ENCODE measurements around the gene CAMTA1.
"Not testable (repeated sequence)": the region's sequence is repeated elsewhere in the genome, so short reads cannot be mapped to it uniquely, and the experiment has no call there.

CAMTA1 gene

GRCh38 chr1:6810146-6810734, 25.0 kb downstream of the CAMTA1 start:
- H3K27me3 ChIP-seq (ENCODE audit: control insufficient read depth, insufficient read depth, low read length); H3K36me3 ChIP-seq (ENCODE audit: control insufficient read depth, insufficient read depth, low read length); H3K9ac ChIP-seq (ENCODE audit: low read length); H3K4me3 ChIP-seq (ENCODE audit: low read depth, low read length); H3K9me3 ChIP-seq (ENCODE audit: control insufficient read depth, insufficient read depth, low read depth, low read length); H3K27ac ChIP-seq (ENCODE audit: low read depth, low read length): not testable (repeated sequence)
- H3K4me1 ChIP-seq (ENCODE audit: control insufficient read depth, insufficient read depth, low read length), result peaks cover 24% of the 10 kb centered on the region

- no peaks in the 10 kb centered on the region for H3K9me3 ChIP-seq (ENCODE audit: control insufficient read depth, insufficient read depth, low read depth, low read length)
- no peaks in the 10 kb centered on the region for H3K36me3 ChIP-seq (ENCODE audit: control insufficient read depth, insufficient read depth, low read length)
- H3K9ac ChIP-seq (ENCODE audit: low read length), result no peak overlapping the region
- no peak overlapping the region for H3K27ac ChIP-seq (ENCODE audit: low read depth, low read length)
- H3K4me3 ChIP-seq (ENCODE audit: low read depth, low read length), result no peak overlapping the region
- no peaks in the 10 kb centered on the region for H3K27me3 ChIP-seq (ENCODE audit: control insufficient read depth, insufficient read depth, low read length)
- H3K4me1 ChIP-seq (ENCODE audit: control insufficient read depth, insufficient read depth, low read length), result peaks cover 28% of the 10 kb centered on the region
These were observed 26.3 kb downstream of the CAMTA1 start for GRCh38 chr1:6811583-6811982.

- Histone ChIP-seq H3K4me1 (ENCODE audit: control insufficient read depth, insufficient read depth, low read length) (peaks cover 23% of the 10 kb centered on the region), H3K27me3 (ENCODE audit: control insufficient read depth, insufficient read depth, low read length) (no peaks in the 10 kb centered on the region), H3K4me3 (ENCODE audit: low read depth, low read length) (no peak overlapping the region), H3K27ac (ENCODE audit: low read depth, low read length) (no peak overlapping the region), H3K9ac (ENCODE audit: low read length) (no peak overlapping the region), H3K36me3 (ENCODE audit: control insufficient read depth, insufficient read depth, low read length) (no peaks in the 10 kb centered on the region), H3K9me3 (ENCODE audit: control insufficient read depth, insufficient read depth, low read depth, low read length) (no peaks in the 10 kb centered on the region)
These were observed 27.9 kb downstream of the CAMTA1 start for GRCh38 chr1:6813165-6813564.

DNA sequence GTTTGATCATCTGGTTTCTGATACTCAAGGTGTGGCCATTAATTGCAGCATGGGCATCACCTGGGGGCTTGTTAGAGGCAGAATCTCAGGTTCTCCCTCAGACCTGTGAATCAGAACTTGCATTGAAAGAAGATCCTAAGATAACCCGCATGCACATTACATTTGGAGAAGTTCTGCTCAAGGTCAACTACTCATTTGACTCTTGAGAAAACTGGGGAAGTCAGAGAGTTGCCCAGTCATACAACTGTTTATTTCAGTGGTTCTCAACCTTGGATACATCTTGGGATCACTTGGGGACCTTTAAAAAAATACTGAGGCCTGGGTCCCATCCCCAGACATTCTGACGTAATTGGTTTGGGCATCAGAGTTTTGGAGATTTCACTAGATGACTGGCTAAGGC, 30.5 kb downstream of the CAMTA1 start:
- Histone ChIP-seq H3K27me3 (ENCODE audit: control insufficient read depth, insufficient read depth, low read length) (no peaks in the 10 kb centered on the region), H3K27ac (ENCODE audit: low read depth, low read length) (no peak overlapping the region), H3K9ac (ENCODE audit: low read length) (no peak overlapping the region), H3K4me3 (ENCODE audit: low read depth, low read length) (no peak overlapping the region), H3K36me3 (ENCODE audit: control insufficient read depth, insufficient read depth, low read length) (no peaks in the 10 kb centered on the region), H3K9me3 (ENCODE audit: control insufficient read depth, insufficient read depth, low read depth, low read length) (no peaks in the 10 kb centered on the region), H3K4me1 (ENCODE audit: control insufficient read depth, insufficient read depth, low read length) (0 out of 2 replicates have a peak, but pooled peaks cover 6% of the 10 kb centered on the region)

DNA sequence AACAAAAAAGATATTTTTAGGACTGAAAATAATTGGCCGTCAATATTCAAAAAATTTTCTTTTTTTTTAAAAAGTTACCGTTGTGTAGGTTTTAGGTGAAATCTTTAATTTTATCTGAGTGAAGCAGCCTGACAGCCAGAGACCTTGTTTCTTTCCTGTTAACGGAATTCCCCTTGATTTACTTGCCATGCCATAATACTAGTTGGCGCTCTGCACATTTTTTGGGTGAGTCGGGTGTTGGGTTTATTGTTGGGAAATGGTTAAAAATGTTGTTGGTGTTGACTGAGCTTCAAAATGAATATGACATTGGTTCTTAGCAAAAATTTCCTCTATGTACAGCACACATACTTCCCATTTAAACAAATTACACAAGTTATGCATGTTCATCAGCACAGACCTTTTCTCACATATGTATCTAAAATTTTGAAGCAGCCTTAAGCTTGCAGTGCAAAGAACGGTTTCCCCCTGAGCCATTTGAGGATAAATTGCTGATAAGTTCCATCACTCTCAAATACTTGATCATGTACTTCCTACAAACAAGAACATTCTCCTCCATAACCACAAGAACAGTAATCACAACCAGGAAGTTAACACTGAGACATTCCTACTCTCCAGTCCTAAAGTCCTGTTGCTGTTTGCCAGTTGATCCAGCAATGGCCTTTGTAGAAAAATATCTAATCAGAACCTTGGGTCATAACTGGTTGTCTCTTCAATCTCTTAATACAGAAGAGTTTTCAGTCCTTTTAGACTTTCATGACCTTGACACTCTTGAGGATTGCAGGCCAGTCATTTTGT, 34.2 kb downstream of the CAMTA1 start:
- Histone ChIP-seq H3K27me3 (ENCODE audit: control insufficient read depth, insufficient read depth, low read length) (no peaks in the 10 kb centered on the region), H3K4me1 (ENCODE audit: control insufficient read depth, insufficient read depth, low read length) (0 out of 2 replicates have a peak, but pooled peaks cover 6% of the 10 kb centered on the region), H3K4me3 (ENCODE audit: low read depth, low read length) (no peak overlapping the region), H3K27ac (ENCODE audit: low read depth, low read length) (no peak overlapping the region), H3K9me3 (ENCODE audit: control insufficient read depth, insufficient read depth, low read depth, low read length) (no peaks in the 10 kb centered on the region), H3K9ac (ENCODE audit: low read length) (no peak overlapping the region), H3K36me3 (ENCODE audit: control insufficient read depth, insufficient read depth, low read length) (no peaks in the 10 kb centered on the region)

DNA sequence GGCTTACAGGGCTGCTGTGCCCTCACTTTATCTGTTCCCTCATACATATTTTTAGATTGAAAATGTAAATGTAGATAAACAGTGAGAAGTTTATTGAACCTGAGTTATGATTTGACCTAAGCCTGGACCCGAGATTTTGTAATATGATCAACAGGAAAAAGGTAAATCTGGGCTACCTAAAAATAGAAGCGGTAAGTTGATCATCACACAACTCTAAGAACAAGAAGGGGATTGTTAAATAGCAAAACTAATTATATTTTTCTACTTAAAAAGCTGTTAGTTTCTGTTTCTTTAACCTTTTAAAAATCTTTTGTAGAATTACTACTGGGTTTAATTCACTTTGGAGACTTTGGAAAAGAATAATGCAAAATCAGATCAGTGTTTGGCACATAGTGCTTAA, 35.6 kb downstream of the CAMTA1 start:
- Histone ChIP-seq H3K4me3 (ENCODE audit: low read depth, low read length) (no peak overlapping the region), H3K4me1 (ENCODE audit: control insufficient read depth, insufficient read depth, low read length) (0 out of 2 replicates have a peak, but pooled peaks cover 6% of the 10 kb centered on the region), H3K9me3 (ENCODE audit: control insufficient read depth, insufficient read depth, low read depth, low read length) (no peaks in the 10 kb centered on the region), H3K27me3 (ENCODE audit: control insufficient read depth, insufficient read depth, low read length) (no peaks in the 10 kb centered on the region), H3K27ac (ENCODE audit: low read depth, low read length) (no peak overlapping the region), H3K9ac (ENCODE audit: low read length) (no peak overlapping the region), H3K36me3 (ENCODE audit: control insufficient read depth, insufficient read depth, low read length) (peaks cover 5% of the 10 kb centered on the region)

DNA sequence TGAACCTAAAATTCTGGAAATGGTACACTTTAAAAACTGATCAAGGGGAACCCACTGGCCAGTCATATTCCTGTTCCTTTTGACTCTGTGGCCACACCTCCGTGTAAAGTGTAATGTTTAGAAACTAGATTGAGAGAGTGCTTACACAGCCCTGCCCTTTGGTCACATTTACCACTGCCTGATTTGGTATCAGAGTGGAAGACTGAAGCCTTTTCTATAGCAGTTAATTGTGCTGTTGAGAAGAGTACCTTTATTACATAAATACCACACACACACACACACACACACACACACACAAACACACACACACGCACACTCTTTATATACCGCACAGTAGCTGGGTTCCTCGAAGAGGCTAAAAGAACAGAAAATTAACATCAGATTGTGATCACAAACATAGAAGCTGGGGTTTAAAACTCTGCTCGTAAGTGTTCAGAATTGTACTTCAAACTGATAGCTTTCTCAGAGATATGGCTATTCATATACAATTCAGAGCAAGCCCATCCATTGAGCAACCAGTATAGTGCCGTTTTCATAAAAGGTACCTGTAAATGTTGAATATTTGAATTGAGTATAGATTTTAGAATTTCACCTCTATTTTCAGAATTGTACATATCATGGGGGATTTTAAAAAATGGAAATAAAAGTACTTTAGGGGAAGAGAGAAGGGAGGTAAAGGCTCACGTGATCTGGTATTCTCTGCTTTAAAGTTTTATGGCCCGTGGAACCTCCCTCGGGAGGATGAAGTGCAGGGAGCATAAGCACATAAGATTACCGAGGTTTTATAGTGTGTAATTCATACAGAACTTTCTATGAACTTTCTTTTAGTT, 37.5 kb downstream of the CAMTA1 start:
- Histone ChIP-seq H3K9me3 (ENCODE audit: control insufficient read depth, insufficient read depth, low read depth, low read length) (no peaks in the 10 kb centered on the region), H3K4me1 (ENCODE audit: control insufficient read depth, insufficient read depth, low read length) (0 out of 2 replicates have a peak, but pooled peaks cover 3% of the 10 kb centered on the region), H3K27me3 (ENCODE audit: control insufficient read depth, insufficient read depth, low read length) (no peaks in the 10 kb centered on the region), H3K36me3 (ENCODE audit: control insufficient read depth, insufficient read depth, low read length) (peaks cover 9% of the 10 kb centered on the region), H3K27ac (ENCODE audit: low read depth, low read length) (no peak overlapping the region), H3K4me3 (ENCODE audit: low read depth, low read length) (no peak overlapping the region), H3K9ac (ENCODE audit: low read length) (no peak overlapping the region)

- no peaks in the 10 kb centered on the region for H3K9me3 ChIP-seq (ENCODE audit: control insufficient read depth, insufficient read depth, low read depth, low read length)
- H3K4me1 ChIP-seq (ENCODE audit: control insufficient read depth, insufficient read depth, low read length), result no peaks in the 10 kb centered on the region
- H3K9ac ChIP-seq (ENCODE audit: low read length), result no peak overlapping the region
- H3K27ac ChIP-seq (ENCODE audit: low read depth, low read length), result no peak overlapping the region
- peaks cover 9% of the 10 kb centered on the region for H3K36me3 ChIP-seq (ENCODE audit: control insufficient read depth, insufficient read depth, low read length)
- no peaks in the 10 kb centered on the region for H3K27me3 ChIP-seq (ENCODE audit: control insufficient read depth, insufficient read depth, low read length)
- no peak overlapping the region for H3K4me3 ChIP-seq (ENCODE audit: low read depth, low read length)
These were observed 38.5 kb downstream of the CAMTA1 start for GRCh38 chr1:6823793-6824192.

DNA sequence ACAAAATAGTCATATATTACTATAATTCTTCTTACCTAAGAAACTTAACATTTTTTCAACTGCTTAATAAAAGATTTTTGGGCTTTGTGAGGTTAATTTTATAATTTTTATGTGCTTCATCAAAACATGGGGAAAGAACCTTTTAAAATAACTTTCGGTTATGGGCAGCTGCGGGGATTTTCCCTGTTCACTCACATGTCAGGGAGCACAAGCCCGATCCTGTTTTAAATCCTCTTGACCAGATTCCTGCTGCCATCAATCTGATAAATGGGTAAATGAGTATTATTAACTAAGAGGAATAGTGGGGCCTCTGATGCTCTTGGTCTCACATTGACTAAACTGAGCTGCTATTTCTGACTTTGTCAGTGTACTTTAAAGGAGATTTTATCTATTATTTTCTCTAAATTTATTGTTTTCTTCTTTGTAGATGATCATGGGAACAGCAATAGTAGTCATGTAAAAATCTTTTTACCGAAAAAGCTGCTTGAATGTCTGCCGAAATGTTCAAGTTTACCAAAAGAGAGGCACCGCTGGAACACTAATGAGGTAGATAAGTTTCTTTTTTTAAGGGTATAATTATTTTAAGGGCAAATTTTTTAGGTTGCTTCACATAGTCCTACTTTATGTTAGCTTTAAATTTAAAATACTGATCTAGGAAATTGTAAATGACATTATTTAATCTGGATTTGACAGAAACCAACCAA, 39.6 kb downstream of the CAMTA1 start:
- no peak overlapping the region for H3K27ac ChIP-seq (ENCODE audit: low read depth, low read length)
- no peak overlapping the region for H3K9ac ChIP-seq (ENCODE audit: low read length)
- no peaks in the 10 kb centered on the region for H3K9me3 ChIP-seq (ENCODE audit: control insufficient read depth, insufficient read depth, low read depth, low read length)
- peaks cover 15% of the 10 kb centered on the region for H3K36me3 ChIP-seq (ENCODE audit: control insufficient read depth, insufficient read depth, low read length)
- H3K4me3 ChIP-seq (ENCODE audit: low read depth, low read length), result no peak overlapping the region
- H3K27me3 ChIP-seq (ENCODE audit: control insufficient read depth, insufficient read depth, low read length), result no peaks in the 10 kb centered on the region
- H3K4me1 ChIP-seq (ENCODE audit: control insufficient read depth, insufficient read depth, low read length), result no peaks in the 10 kb centered on the region

- no peaks in the 10 kb centered on the region for H3K4me1 ChIP-seq (ENCODE audit: control insufficient read depth, insufficient read depth, low read length)
- no peak overlapping the region for H3K27ac ChIP-seq (ENCODE audit: low read depth, low read length)
- H3K4me3 ChIP-seq (ENCODE audit: low read depth, low read length), result no peak overlapping the region
These were observed 40.6 kb downstream of the CAMTA1 start for GRCh38 chr1:6825828-6826227.

More at GRCh38 chr1:6825828-6826227, 40.6 kb downstream of the CAMTA1 start:
- Histone ChIP-seq H3K9me3 (ENCODE audit: control insufficient read depth, insufficient read depth, low read depth, low read length) (no peaks in the 10 kb centered on the region), H3K9ac (ENCODE audit: low read length) (no peak overlapping the region), H3K36me3 (ENCODE audit: control insufficient read depth, insufficient read depth, low read length) (peaks cover 15% of the 10 kb centered on the region), H3K27me3 (ENCODE audit: control insufficient read depth, insufficient read depth, low read length) (no peaks in the 10 kb centered on the region)
